NCI-H748 treated with DMSO at 0.1 percent for 48 hours (cell line): ENCODE results near the gene TTC13.
A peak's percentile ranks its signal among the peaks of the same experiment; 100 is the strongest.

Experiments used
- DNase-seq: peaks from one replicate; lab custom pipeline; 2025; lab: John Stamatoyannopoulos, UW

Gene TTC13

GRCh38 chr1:230943048-230943593 lies 35.5 kb downstream of the TTC13 start:
- DNase-seq = no peak

DNA sequence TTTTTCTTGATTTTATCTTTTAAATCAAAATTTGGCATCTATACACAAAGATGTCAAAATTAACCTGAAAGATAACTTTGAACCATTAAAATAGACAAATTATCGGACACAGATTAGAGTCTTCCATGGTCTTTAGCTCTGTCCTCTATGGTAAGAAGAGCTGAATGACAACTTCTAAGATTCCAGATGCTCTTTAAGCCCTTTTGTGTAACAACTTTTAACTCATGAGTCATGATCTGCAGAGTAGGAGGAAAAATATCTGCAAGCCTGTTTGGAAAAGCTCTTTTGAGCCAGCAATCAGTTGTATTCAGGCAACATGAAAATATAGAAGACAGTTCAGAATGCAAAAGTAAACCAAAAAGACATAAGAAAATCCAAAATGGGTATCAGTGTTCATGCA lies 37.8 kb downstream of the TTC13 start:
- no peak for DNase-seq

DNA sequence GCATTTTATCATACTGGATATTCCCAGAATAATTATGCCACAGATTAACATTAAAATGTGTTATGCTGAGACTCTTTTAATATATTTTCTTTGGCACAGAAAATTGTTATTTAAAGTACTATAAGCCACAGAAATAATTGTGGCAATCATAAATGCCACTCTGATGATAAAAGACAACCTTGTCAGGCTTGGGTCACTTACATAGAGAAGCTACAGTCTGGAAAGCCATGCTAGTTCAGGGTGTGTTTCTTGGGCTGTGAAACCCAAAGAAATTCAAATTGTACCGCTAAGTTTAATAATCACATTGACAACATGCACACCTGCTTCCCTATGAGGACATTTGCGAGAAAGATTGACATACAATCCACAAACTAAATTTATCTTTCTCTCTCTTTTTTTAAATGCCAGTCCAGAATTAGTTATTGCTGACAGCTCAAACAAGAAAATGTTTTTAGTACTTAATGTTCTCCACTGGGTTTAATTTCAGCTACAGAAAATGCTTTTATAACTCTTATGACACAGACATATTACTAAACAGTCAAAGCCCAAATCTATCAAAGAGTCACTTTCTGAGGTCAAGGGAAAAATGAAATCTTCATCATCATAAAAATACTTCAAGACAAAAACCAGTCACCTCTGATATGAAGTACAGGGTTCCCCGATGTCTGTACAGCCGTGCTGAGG lies 38.7 kb downstream of the TTC13 start:
- DNase-seq = no peak

DNA sequence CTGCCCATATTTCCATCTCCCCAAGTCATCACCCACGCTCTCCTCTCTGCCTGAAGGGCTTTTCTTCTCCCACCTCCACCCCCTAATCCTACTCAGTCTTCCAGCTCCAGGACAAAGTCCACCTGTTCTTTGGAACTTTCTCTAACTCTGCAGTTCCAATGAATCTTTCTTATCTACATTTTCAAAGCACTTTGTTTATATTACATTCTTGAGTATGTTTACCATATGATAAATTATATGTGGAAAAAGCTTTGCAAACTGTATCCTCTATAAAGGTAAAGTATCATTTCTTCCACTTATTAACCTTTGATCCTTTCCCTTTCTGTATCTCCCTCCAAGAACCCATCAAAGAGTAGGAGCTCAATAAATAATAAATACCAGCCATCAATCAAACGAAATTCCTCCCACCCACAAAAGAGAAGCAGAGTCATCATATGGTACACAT lies 39.7 kb downstream of the TTC13 start:
- DNase-seq = no peak

DNA sequence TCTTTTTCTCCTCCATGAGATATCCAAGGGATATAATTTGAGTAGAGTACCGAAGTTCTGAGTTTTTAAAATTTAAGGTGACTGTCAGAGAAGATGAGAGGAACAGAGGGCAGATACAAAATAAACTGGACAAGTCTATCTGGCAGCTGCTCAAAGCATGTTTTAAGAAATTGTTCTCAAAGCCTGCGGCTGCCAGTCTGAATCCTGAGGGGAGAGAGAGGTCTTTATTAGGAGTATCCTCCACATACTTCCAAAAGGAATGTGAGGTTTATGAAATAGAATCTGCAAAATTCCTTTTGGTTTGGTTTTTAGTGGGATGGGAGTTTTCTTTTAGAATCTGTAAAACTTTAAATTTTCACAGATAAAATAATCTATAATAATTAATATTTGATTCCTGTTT lies 41.3 kb downstream of the TTC13 start:
- DNase-seq = no peak

GRCh38 chr1:230936475-230936874 lies 42.2 kb downstream of the TTC13 start:
- no peak for DNase-seq

GRCh38 chr1:230935852-230936251 lies 42.8 kb downstream of the TTC13 start:
- DNase-seq = no peak

DNA sequence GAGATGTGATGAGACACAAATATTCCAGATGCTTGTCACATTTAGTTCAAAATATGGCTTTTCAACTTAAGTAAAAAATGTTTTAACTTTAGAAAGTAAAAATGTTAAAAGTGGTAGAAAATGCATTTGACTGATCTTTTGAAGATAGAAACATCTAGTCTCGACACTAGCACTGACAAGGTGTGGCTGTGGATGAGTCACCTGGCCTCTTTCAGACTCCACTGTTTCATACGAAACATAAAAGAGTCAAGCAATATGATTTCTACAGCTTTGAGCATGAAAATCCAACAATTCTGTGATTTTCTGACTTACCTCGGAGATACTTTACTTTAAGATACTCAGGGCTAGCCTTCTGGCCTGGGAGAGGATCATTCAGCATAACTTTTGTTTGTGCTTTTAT lies 47.7 kb downstream of the TTC13 start:
- no peak for DNase-seq

GRCh38 chr1:230926182-230926581 lies 52.5 kb downstream of the TTC13 start:
- DNase-seq = no peak

DNA sequence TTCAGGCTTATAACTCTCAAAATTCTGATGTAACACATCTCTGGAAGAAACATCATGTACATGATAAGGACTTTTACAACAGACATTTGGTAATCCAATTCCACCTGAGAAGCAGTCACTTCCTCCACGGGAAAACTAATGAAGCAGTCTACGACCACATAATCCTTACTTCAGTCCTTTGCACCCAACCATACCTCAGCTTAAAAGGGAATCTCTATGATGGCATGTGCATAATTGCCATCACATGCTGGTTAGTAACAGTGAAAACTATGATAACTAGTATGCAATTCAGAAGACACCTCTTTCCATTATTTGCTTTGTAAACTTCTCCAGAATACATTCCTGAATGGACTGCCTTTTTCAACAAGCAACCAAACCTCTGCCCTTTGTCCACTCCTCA lies 53.1 kb downstream of the TTC13 start:
- DNase-seq = no peak

- no peak for DNase-seq
Measured at GRCh38 chr1:230923176-230923575, 55.5 kb downstream of the TTC13 start.

DNA sequence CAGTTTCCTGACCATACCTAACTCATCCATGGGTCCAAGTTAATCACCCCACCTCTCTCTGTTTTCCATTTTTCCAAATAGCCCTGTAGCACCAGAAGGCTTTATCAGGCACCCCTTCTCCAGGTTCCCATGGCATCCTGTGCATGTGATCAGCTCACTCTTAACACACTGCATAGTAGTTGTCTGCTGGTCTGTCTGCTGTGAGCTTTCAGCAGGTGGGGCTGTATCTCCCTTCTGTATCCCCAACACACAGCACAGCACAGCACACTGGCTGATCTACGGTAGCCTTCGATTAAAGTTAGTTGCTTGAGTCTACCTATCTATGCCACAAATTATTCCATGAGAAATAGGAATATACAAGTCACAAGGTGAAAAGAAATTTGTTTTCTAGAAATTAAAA lies 56.0 kb downstream of the TTC13 start:
- no peak for DNase-seq

DNA sequence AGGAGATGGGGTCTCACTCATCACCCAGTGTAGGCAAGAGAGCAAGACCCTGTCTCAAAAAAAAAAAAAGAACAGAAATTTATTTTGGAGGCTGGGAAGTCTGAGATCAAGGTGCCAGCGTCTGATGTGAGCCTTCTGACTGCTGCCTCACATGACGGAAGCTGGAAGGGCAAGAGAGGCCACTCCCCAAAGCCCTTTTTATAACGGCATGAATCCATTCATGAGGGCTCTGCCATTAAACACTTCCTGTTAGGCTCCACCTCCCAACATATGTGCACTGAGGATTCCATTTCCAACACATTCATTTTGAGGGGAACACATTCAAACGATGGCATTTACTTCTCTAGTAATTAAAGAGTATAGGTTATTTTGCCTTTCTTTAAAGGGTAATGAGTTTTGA lies 59.5 kb downstream of the TTC13 start:
- DNase-seq = no peak

GRCh38 chr1:230917284-230918135 lies 61.2 kb downstream of the TTC13 start:
- DNase-seq = peak; percentile 6

- DNase-seq = no peak
Measured at GRCh38 chr1:230916587-230917283, 61.9 kb downstream of the TTC13 start.

GRCh38 chr1:230915078-230915477 lies 63.6 kb downstream of the TTC13 start:
- DNase-seq = no peak

- DNase-seq = no peak
Measured at GRCh38 chr1:230913496-230913895, 65.2 kb downstream of the TTC13 start.

- DNase-seq = no peak
Measured at GRCh38 chr1:230910755-230911117, 67.9 kb downstream of the TTC13 start.

DNA sequence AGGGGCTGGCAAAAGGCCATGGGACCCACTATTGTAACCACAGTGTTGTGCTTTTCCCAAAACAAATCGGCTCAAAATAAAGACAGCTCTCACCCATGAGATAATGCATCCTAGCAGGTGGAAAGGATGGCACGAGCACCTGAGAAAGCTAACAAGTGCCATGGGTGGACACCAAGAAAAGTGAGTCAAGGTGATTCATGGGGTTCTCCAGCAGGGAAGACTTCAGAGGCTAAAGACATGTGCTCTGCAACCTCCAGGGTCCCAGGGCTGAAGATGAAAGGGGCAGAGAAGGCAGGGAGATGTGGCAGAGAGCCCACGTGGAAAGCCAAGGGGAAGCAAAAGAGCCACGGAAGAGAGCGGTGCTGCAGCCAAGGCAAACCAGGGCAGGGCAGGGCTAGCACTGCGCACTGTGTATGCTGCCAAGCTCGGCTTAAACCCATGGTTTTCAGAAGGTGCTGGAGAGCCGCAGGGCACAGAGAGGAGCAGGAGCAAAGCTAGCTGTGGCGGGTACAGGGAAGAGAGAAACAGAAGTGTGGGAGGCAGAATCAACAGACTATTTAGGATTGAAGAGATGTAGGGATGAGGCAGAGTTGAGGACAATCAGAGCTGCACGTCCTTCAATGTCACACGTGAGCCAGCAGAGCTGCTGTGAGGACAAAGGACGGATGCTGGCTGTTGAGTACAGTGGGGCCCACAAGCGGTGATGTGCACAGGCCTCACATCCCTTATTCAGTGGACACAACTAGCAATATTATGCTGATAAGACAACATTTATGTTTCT lies 68.5 kb downstream of the TTC13 start:
- no peak for DNase-seq

DNA sequence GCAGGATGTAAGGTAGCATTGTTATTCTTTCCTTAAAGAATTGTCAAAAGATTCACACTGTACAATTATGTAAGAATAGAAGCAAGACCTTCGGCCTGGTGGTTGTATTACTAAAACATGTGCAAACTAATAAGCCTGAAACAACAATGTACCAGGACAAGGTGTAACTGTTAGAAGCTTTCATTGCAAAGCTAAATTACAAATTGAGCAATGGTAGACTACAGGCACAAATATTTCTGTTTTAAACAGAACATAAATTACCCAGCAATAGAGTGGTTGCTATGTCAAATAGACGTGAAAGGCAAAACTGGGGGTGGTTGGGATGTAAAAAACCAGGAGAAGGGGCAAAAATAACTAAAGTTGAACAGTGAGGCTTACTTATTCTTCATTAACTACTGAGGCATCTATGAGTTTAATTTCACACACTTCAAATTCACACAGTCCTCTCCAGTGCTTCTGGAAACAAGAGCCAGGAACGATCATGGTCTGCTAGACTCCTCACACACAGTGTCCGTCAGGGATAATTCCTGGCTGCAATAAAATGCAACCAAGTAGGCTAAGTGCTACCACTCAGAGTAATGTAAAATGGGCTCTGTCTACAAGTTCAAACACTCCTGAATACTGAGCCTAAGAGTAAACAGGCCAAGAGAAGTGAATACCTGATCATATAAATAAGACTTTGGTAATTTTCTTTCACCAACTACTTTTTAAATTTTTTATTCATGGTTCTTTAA lies 71.0 kb downstream of the TTC13 start:
- DNase-seq = no peak

DNA sequence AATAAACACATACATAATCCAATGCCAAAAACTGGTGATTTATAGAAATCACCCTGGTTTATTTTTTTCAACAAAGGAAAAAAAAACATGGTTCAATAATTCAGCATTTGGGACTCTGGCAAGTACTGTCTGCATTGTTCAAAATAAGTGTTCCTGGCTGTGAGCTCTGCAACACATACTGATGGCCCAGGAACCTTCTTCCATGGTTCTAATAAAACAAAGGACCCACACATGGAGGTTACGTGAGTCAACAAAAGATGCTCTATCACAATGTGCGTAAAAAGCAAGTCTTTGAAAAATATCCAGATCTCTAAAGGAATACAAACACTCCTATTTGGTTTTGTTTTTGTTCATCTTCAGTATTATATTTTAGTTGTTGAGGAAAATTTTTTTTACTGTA lies 72.4 kb downstream of the TTC13 start:
- no peak for DNase-seq
